C4-2B (cell line): ENCODE measurements around the gene ANGPTL2.

Source experiments
- ZFX ChIP-seq: fragments of 450-650 bp; IDR thresholded peaks from 2 replicates; pipeline ENCODE4 v1.6.1; 2017
- TF ChIP-seq, protein P1 (sequence below): fragments of 450-650 bp; conservative IDR thresholded peaks from 2 replicates; pipeline ENCODE4 v1.5.1; 2017; ENCODE audit warnings: mild to moderate bottlenecking

DNA sequence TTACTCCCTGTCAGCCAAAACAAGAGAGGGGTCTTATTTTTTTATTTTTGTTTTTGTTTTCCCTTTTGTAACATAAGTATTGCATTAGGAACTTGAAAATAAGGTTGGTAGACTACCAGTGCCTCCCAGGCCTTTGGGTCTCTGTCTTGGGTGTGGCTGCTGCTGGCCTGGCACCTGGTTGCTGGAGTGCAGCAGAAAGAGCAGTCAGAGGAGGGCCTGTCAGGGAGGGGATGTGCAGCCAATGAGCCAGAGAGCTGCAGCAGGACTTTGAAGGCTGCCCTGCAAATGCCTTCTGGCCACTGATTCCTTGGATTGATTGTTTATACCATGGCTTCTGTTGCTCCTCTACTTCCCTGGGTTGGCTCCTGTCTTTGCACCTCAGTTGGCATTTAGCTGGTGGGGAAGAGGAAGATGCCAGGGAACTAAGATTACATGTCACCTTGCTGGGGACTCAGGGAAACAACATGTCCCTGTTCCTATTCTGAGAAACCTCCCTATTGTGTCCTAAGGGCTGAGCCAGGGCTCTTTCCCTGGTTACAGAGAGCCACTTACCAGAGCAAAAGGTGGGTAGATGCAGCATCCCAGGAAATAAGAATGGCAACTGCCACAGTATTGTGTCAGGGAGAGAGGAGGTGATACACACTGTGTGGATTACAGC, 66.6 kb downstream of the ANGPTL2 start:
- TF ChIP-seq, protein P1, sequence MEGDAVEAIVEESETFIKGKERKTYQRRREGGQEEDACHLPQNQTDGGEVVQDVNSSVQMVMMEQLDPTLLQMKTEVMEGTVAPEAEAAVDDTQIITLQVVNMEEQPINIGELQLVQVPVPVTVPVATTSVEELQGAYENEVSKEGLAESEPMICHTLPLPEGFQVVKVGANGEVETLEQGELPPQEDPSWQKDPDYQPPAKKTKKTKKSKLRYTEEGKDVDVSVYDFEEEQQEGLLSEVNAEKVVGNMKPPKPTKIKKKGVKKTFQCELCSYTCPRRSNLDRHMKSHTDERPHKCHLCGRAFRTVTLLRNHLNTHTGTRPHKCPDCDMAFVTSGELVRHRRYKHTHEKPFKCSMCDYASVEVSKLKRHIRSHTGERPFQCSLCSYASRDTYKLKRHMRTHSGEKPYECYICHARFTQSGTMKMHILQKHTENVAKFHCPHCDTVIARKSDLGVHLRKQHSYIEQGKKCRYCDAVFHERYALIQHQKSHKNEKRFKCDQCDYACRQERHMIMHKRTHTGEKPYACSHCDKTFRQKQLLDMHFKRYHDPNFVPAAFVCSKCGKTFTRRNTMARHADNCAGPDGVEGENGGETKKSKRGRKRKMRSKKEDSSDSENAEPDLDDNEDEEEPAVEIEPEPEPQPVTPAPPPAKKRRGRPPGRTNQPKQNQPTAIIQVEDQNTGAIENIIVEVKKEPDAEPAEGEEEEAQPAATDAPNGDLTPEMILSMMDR: no peak
- no peak for TF ChIP-seq ZFX
